Tibial nerve (tissue), 4 donors: ENCODE results near the gene SPSB3. TPM values are rescaled to one million over a fixed set of nuclear protein-coding genes. Genes with fewer than 3 reads are reported as not detected.

Source experiments
- DNase-seq, 2 donors: peaks; one replicate each; pipeline ENCODE4 v3.0.0-alpha.2; 2019; ENCODE audit warnings: low spot score in 2 of 2
- H3K27ac ChIP-seq, 4 donors: fragments of 200-600 bp; sonication (generic) in 3 of 4; one replicate each; pipeline ENCODE4 v1.5.1; 2017 to 2019; ENCODE audit warnings: mild to moderate bottlenecking in 1 of 4
- H3K27me3 ChIP-seq, 2 donors: fragments of 200-600 bp; sonication (generic) in 1 of 2; one replicate each; pipeline versions ENCODE4 v1.5.1 to v1.6.0; 2017 to 2019
- H3K36me3 ChIP-seq, 3 donors: fragments of 200-600 bp; sonication (generic); one replicate each; pipeline ENCODE4 v1.5.1; 2018 to 2019
- H3K4me1 ChIP-seq, 4 donors: fragments of 200-600 bp; sonication (generic) in 3 of 4; one replicate each; pipeline ENCODE4 v1.5.1; 2017 to 2019
- H3K4me3 ChIP-seq, 4 donors: fragments of 200-600 bp; sonication (generic) in 3 of 4; one replicate each; pipeline ENCODE4 v1.5.1; 2017 to 2019; ENCODE audit warnings: mild to moderate bottlenecking in 1 of 4, moderate library complexity in 1 of 4
- H3K9me3 ChIP-seq, 4 donors: fragments of 200-600 bp; sonication (generic) in 3 of 4; one replicate each; pipeline ENCODE4 v1.5.1; 2017 to 2019
- CTCF ChIP-seq, 5 experiments: fragments of 200-600 bp in 3 of 5; fragments of 450-650 bp in 2 of 5; sonication (generic) in 3 of 5; IDR thresholded peaks; one replicate each; pipeline ENCODE4 v1.5.1; 2016 to 2019; ENCODE audit warnings: antibody characterized with exemption in 5 of 5, mild to moderate bottlenecking in 3 of 5, moderate library complexity in 2 of 5
- EP300 ChIP-seq, 2 donors: sonication (generic); formaldehyde crosslinking; IDR thresholded peaks; one replicate each; pipeline ENCODE4 v1.6.1; 2017; ENCODE audit warnings: antibody characterized with exemption in 2 of 2, mild to moderate bottlenecking in 1 of 2
- POLR2A ChIP-seq, 2 donors: fragments of 450-650 bp; IDR thresholded peaks; one replicate each; pipeline ENCODE4 v1.6.1; 2017; ENCODE audit warnings: antibody characterized with exemption in 2 of 2, mild to moderate bottlenecking in 2 of 2, moderate library complexity in 2 of 2
- WGBS, 2 donors: methylation state at CpG; one replicate each; pipeline ENCODE4 v1.1.5; 2018; 5-methylcytosine and 5-hydroxymethylcytosine counted together
- total RNA-seq, 4 donors: library from RNA; depleted of rRNA; stranded (reverse); fragments of >200 nt; gene quantifications; one replicate each; pipeline ENCODE4 v1.1.0, GENCODE V29; 2016

The SPSB3 gene
- total RNA-seq, 4 donors from 2014 or later = 90.7 to 122 (median 112) TPM

GRCh38 chr16:1786242-1787055 is 4.1 kb upstream of the SPSB3 start:
- no peak for DNase-seq
- TF ChIP-seq EP300 (IDR thresholded peaks at IDR 0.05) (no peak), CTCF (IDR thresholded peaks at IDR 0.05) (no peak), POLR2A (IDR thresholded peaks at IDR 0.05) (no peak)
- H3K36me3 ChIP-seq = peaks cover 0 to 67% (median 6%) of the 10 kb centered on the region in 3 donors
- H3K4me3 ChIP-seq = no peak overlapping the region
- WGBS, 2 donors = 89 to 90% methylated on average over 40 to 46 of the region's 51 CpGs
- H3K27me3 ChIP-seq = no peaks in the 10 kb centered on the region
- peaks cover 0 to 53% (median 20%) of the 10 kb centered on the region in 4 donors for H3K4me1 ChIP-seq
- no peak overlapping the region for H3K27ac ChIP-seq
- H3K9me3 ChIP-seq = no peaks in the 10 kb centered on the region

- TF ChIP-seq EP300 (IDR thresholded peaks at IDR 0.05) (no peak), CTCF (IDR thresholded peaks at IDR 0.05) (no peak), POLR2A (IDR thresholded peaks at IDR 0.05) (no peak)
- no peak overlapping the region for H3K4me3 ChIP-seq
- DNase-seq = no peak
- H3K27ac ChIP-seq = no peak overlapping the region
- H3K27me3 ChIP-seq = no peaks in the 10 kb centered on the region
- no peaks in the 10 kb centered on the region for H3K9me3 ChIP-seq
- WGBS, 2 donors = 83 to 86% methylated on average over 14 of the region's 14 CpGs
- H3K4me1 ChIP-seq = peaks cover 0 to 59% (median 26%) of the 10 kb centered on the region in 4 donors
- H3K36me3 ChIP-seq = peaks cover 0 to 62% (median 6%) of the 10 kb centered on the region in 3 donors
Observed at GRCh38 chr16:1785846-1786170, 3.4 kb upstream of the SPSB3 start.

GRCh38 chr16:1784977-1785845 is 2.8 kb upstream of the SPSB3 start:
- WGBS, 2 donors = 84 to 86% methylated on average over 26 of the region's 26 CpGs
- DNase-seq = no peak
- Histone ChIP-seq H3K36me3 (peaks cover 0 to 62% (median 6%) of the 10 kb centered on the region in 3 donors), H3K27me3 (no peaks in the 10 kb centered on the region), H3K9me3 (no peaks in the 10 kb centered on the region), H3K4me3 (no peak overlapping the region), H3K4me1 (peaks cover 0 to 65% (median 27%) of the 10 kb centered on the region in 4 donors), H3K27ac (no peak overlapping the region)
- TF ChIP-seq EP300 (IDR thresholded peaks at IDR 0.05) (no peak), CTCF (IDR thresholded peaks at IDR 0.05) (no peak)

GRCh38 chr16:1781758-1782407 is 488 bp downstream of the SPSB3 start:
- H3K9me3 ChIP-seq = no peaks in the 10 kb centered on the region
- no peak for DNase-seq
- H3K27me3 ChIP-seq = no peaks in the 10 kb centered on the region
- no peak for TF ChIP-seq CTCF (IDR thresholded peaks at IDR 0.05)
- TF ChIP-seq POLR2A (IDR thresholded peaks at IDR 0.05) = no peak
- WGBS, 2 donors = 1% methylated on average over 31 to 47 of the region's 70 CpGs
- H3K36me3 ChIP-seq = peaks cover 0 to 62% (median 0%) of the 10 kb centered on the region in 3 donors
- peaks cover 0 to 62% (median 27%) of the 10 kb centered on the region in 4 donors for H3K4me1 ChIP-seq
- H3K4me3 ChIP-seq = peak overlapping the region; percentile 80 to 93 (median 88)
- H3K27ac ChIP-seq = peak overlapping the region; percentile 74 to 91 (median 86)
